ENCODE measurements around the gene PIAS1.
A peak's percentile ranks its signal among the peaks of the same experiment; 100 is the strongest.
"Not testable (repeated sequence)": the region's sequence is repeated elsewhere in the genome, so short reads cannot be mapped to it uniquely, and the experiment has no call there.

Gene PIAS1

GRCh38 chr15:68114840-68115239 lies 60.7 kb downstream of the PIAS1 start:
- no peak for DNase-seq (ENCODE audit: low read depth)

- no peak for DNase-seq (ENCODE audit: low read depth)
Observed at GRCh38 chr15:68124700-68125099, 70.6 kb downstream of the PIAS1 start.

- peak; percentile 9 for DNase-seq (ENCODE audit: low read depth)
Observed at GRCh38 chr15:68126396-68126795, 72.3 kb downstream of the PIAS1 start.

- no peak for DNase-seq (ENCODE audit: low read depth)
Observed at GRCh38 chr15:68129072-68129471, 75.0 kb downstream of the PIAS1 start.

- no peak for DNase-seq (ENCODE audit: low read depth)
Observed at GRCh38 chr15:68130851-68131250, 76.7 kb downstream of the PIAS1 start.

GRCh38 chr15:68137096-68137495 lies 83.0 kb downstream of the PIAS1 start:
- DNase-seq (ENCODE audit: low read depth): no peak

- DNase-seq (ENCODE audit: low read depth): no peak
Observed at GRCh38 chr15:68143129-68143528, 89.0 kb downstream of the PIAS1 start.

GRCh38 chr15:68143785-68144184 lies 89.7 kb downstream of the PIAS1 start:
- no peak for DNase-seq (ENCODE audit: low read depth)

- DNase-seq (ENCODE audit: low read depth): no peak
Observed at GRCh38 chr15:68145706-68146105, 91.6 kb downstream of the PIAS1 start.

- DNase-seq (ENCODE audit: low read depth): no peak
Observed at GRCh38 chr15:68148039-68148438, 93.9 kb downstream of the PIAS1 start.

- DNase-seq (ENCODE audit: low read depth): peak; percentile 47
Observed at GRCh38 chr15:68149059-68149458, 94.9 kb downstream of the PIAS1 start.

GRCh38 chr15:68150187-68150586 lies 96.1 kb downstream of the PIAS1 start:
- DNase-seq (ENCODE audit: low read depth): no peak

- peak; percentile 3 for DNase-seq (ENCODE audit: low read depth)
Observed at GRCh38 chr15:68151277-68151676, 97.2 kb downstream of the PIAS1 start.

- DNase-seq (ENCODE audit: low read depth): no peak
Observed at GRCh38 chr15:68152342-68152741, 98.2 kb downstream of the PIAS1 start.

GRCh38 chr15:68154923-68155559 lies 100.9 kb downstream of the PIAS1 start:
- peak; percentile 62 for DNase-seq (ENCODE audit: low read depth)

GRCh38 chr15:68157074-68157473 lies 103.0 kb downstream of the PIAS1 start:
- no peak for DNase-seq (ENCODE audit: low read depth)

GRCh38 chr15:68158046-68158628 lies 104.0 kb downstream of the PIAS1 start:
- peak; percentile 2 for DNase-seq (ENCODE audit: low read depth)

- DNase-seq (ENCODE audit: low read depth): no peak
Observed at GRCh38 chr15:68163191-68163590, 109.1 kb downstream of the PIAS1 start.

- no peak for DNase-seq (ENCODE audit: low read depth)
Observed at GRCh38 chr15:68166847-68167246, 112.7 kb downstream of the PIAS1 start.

GRCh38 chr15:68172037-68172436 lies 117.9 kb downstream of the PIAS1 start:
- DNase-seq (ENCODE audit: low read depth): not testable (repeated sequence)

GRCh38 chr15:68173119-68173518 lies 119.0 kb downstream of the PIAS1 start:
- no peak for DNase-seq (ENCODE audit: low read depth)

- no peak for DNase-seq (ENCODE audit: low read depth)
Observed at GRCh38 chr15:68175526-68175925, 121.4 kb downstream of the PIAS1 start.

GRCh38 chr15:68176601-68177000 lies 122.5 kb downstream of the PIAS1 start:
- DNase-seq (ENCODE audit: low read depth): peak; percentile 60

- peak; percentile 73 for DNase-seq (ENCODE audit: low read depth)
Observed at GRCh38 chr15:68177742-68178141, 123.6 kb downstream of the PIAS1 start.
